ENCODE results near the gene BIK. TPM values are rescaled to one million over a fixed set of nuclear protein-coding genes. Genes with fewer than 3 reads are reported as not detected.
A peak's percentile ranks its signal among the peaks of the same experiment; 100 is the strongest.

Gene BIK
- not detected in 2 replicates for total RNA-seq
- polyA plus RNA-seq, result not detected in 2 replicates
- not detected in 2 replicates for polyA plus RNA-seq (2012)
- polyA minus RNA-seq (ENCODE audit: low replicate concordance), result not detected in 2 replicates

GRCh38 chr22:43110444-43110926 is at the start of gene BIK:
TSS of gene BIK (plus strand) at chr22:43110750. CDS start at chr22:43124023, 13,273 bp downstream.
- Histone ChIP-seq H2AFZ (ENCODE audit: low read length) (no peak within 1 kb of the TSS), H3K9ac (ENCODE audit: insufficient read depth, low read length) (no peak within 1 kb of the TSS), H3K79me2 (ENCODE audit: control insufficient read depth, insufficient read depth, low read length) (no peaks in the 10 kb centered on the region), H3K4me3 (replicated peaks in 1 of 4; ENCODE audit: control extremely low read depth in 1 of 4, insufficient read depth in 1 of 4, low read depth in 3 of 4, low read length in 4 of 4) (peak within 1 kb of the TSS; percentile 21 to 44 (median 33)), H3K4me1 (ENCODE audit: control insufficient read depth, extremely low read depth, insufficient read depth, low read length) (peaks cover 2% of the 10 kb centered on the region), H4K20me1 (ENCODE audit: control insufficient read depth, extremely low read depth, insufficient read depth, low read length) (no peaks in the 10 kb centered on the region), H3K4me2 (ENCODE audit: extremely low read depth, insufficient read depth, low read length) (peak within 1 kb of the TSS; percentile 71), H3K27ac (ENCODE audit: insufficient read depth, low read length) (no peak within 1 kb of the TSS), H3K27me3 (ENCODE audit: control insufficient read depth, insufficient read depth, low read length) (peaks cover 40% of the 10 kb centered on the region), H3K36me3 (ENCODE audit: control insufficient read depth, insufficient read depth, low read length) (no peaks in the 10 kb centered on the region), H3K9me3 (ENCODE audit: control insufficient read depth, insufficient read depth, low read depth, low read length) (no peaks in the 10 kb centered on the region)
- DNase-seq (ENCODE audit: low read depth in 2 of 2), result peak in 1 of 2 donors; percentile 27
- peak; percentile 94 for TF ChIP-seq EZH2 (IDR thresholded peaks at IDR 0.05; ENCODE audit: low read length, missing control alignments)
- peak; percentile 14 to 28 for TF ChIP-seq CTCF (conservative IDR thresholded peaks at IDR 0.05 in 1 of 2, IDR thresholded peaks at IDR 0.05 in 1 of 2; ENCODE audit: low read depth in 1 of 2, low read length in 2 of 2)

GRCh38 chr22:43066134-43066533 is 44.4 kb upstream of the BIK start:
- no peak for DNase-seq (ENCODE audit: low read depth in 2 of 2)
- Histone ChIP-seq H3K79me2 (ENCODE audit: control insufficient read depth, insufficient read depth, low read length) (no peaks in the 10 kb centered on the region), H3K27me3 (ENCODE audit: control insufficient read depth, insufficient read depth, low read length) (no peaks in the 10 kb centered on the region), H2AFZ (ENCODE audit: low read length) (no peak overlapping the region), H3K9ac (ENCODE audit: insufficient read depth, low read length) (no peak overlapping the region), H3K4me2 (ENCODE audit: extremely low read depth, insufficient read depth, low read length) (no peak overlapping the region), H3K4me3 (replicated peaks in 1 of 4; ENCODE audit: control extremely low read depth in 1 of 4, insufficient read depth in 1 of 4, low read depth in 3 of 4, low read length in 4 of 4) (no peak overlapping the region), H3K9me3 (ENCODE audit: control insufficient read depth, insufficient read depth, low read depth, low read length) (no peaks in the 10 kb centered on the region), H3K27ac (ENCODE audit: insufficient read depth, low read length) (no peak overlapping the region), H4K20me1 (ENCODE audit: control insufficient read depth, extremely low read depth, insufficient read depth, low read length) (no peaks in the 10 kb centered on the region), H3K4me1 (ENCODE audit: control insufficient read depth, extremely low read depth, insufficient read depth, low read length) (no peaks in the 10 kb centered on the region), H3K36me3 (ENCODE audit: control insufficient read depth, insufficient read depth, low read length) (no peaks in the 10 kb centered on the region)
- TF ChIP-seq CTCF (conservative IDR thresholded peaks at IDR 0.05 in 1 of 2, IDR thresholded peaks at IDR 0.05 in 1 of 2; ENCODE audit: low read depth in 1 of 2, low read length in 2 of 2) (no peak), EZH2 (IDR thresholded peaks at IDR 0.05; ENCODE audit: low read length, missing control alignments) (no peak)

- H3K9ac ChIP-seq (ENCODE audit: insufficient read depth, low read length), result no peak overlapping the region
- H3K27me3 ChIP-seq (ENCODE audit: control insufficient read depth, insufficient read depth, low read length), result no peaks in the 10 kb centered on the region
- TF ChIP-seq CTCF (conservative IDR thresholded peaks at IDR 0.05 in 1 of 2, IDR thresholded peaks at IDR 0.05 in 1 of 2; ENCODE audit: low read depth in 1 of 2, low read length in 2 of 2) (no peak), EZH2 (IDR thresholded peaks at IDR 0.05; ENCODE audit: low read length, missing control alignments) (no peak)
- no peak overlapping the region for H3K4me2 ChIP-seq (ENCODE audit: extremely low read depth, insufficient read depth, low read length)
- H3K27ac ChIP-seq (ENCODE audit: insufficient read depth, low read length), result no peak overlapping the region
- H3K36me3 ChIP-seq (ENCODE audit: control insufficient read depth, insufficient read depth, low read length), result no peaks in the 10 kb centered on the region
- no peak overlapping the region for H2AFZ ChIP-seq (ENCODE audit: low read length)
- DNase-seq (ENCODE audit: low read depth in 2 of 2), result peak; percentile 68 to 69
- H3K4me3 ChIP-seq (replicated peaks in 1 of 4; ENCODE audit: control extremely low read depth in 1 of 4, insufficient read depth in 1 of 4, low read depth in 3 of 4, low read length in 4 of 4), result no peak overlapping the region
- H3K79me2 ChIP-seq (ENCODE audit: control insufficient read depth, insufficient read depth, low read length), result no peaks in the 10 kb centered on the region
- H4K20me1 ChIP-seq (ENCODE audit: control insufficient read depth, extremely low read depth, insufficient read depth, low read length), result no peaks in the 10 kb centered on the region
- H3K9me3 ChIP-seq (ENCODE audit: control insufficient read depth, insufficient read depth, low read depth, low read length), result no peaks in the 10 kb centered on the region
- no peaks in the 10 kb centered on the region for H3K4me1 ChIP-seq (ENCODE audit: control insufficient read depth, extremely low read depth, insufficient read depth, low read length)
These were observed 43.6 kb upstream of the BIK start for GRCh38 chr22:43066844-43067385.

Data from fibroblast of lung (primary cell).